ENCODE results near the gene TRPC1. TPM values are rescaled to one million over a fixed set of nuclear protein-coding genes. Genes with fewer than 3 reads are reported as not detected.

The TRPC1 gene
- polyA plus RNA-seq, 1 donor = 14.4 TPM

DNA sequence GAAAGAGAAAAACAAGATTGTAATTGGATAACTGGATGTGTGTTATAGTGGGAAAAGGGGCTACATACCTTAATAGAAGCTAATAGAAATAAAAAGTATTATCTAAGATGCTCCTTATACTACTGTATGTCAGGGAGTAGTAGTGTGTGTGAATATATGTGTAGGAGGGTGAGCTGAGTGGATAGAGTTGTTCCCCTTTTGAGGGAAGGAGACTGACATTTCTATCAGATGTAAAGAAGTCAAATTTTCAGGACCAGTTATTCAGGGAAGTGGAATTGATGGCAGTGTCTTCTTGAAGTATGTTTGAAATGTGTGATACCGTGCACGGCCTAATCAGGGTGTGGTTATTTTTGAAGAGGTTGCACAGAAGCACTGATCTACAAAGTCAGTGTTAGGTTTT lies 116.0 kb downstream of the TRPC1 start:
- no peak for DNase-seq

DNA sequence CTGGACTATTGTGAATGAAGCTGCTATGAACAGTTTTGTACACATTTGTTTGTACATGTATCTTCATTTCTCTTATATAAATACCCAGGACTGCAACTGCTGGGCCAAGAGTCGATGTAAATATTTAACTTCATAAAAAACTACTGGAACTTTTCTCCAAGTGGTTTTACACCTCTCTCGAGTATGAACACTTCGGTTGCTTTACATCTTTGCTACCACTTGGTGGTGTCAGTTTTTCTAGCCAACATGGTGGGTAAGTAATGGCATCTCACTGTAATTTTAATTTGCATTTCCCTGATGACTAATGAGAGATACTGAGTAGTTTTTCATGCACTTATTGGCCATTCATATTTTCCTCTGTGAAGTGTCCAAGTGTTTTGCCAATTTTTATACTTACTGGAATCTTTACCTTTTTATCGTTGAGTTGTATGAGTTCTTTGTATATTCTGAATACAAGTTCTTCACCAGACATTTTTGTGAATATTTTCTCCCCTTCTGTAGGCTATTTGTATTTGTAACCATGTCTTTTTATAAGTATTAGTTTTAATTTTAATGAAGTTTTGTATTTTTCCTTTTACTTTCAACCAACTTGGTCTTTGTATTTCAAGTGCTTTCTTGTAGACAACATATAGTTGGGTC lies 120.6 kb downstream of the TRPC1 start:
- no peak for DNase-seq

DNA sequence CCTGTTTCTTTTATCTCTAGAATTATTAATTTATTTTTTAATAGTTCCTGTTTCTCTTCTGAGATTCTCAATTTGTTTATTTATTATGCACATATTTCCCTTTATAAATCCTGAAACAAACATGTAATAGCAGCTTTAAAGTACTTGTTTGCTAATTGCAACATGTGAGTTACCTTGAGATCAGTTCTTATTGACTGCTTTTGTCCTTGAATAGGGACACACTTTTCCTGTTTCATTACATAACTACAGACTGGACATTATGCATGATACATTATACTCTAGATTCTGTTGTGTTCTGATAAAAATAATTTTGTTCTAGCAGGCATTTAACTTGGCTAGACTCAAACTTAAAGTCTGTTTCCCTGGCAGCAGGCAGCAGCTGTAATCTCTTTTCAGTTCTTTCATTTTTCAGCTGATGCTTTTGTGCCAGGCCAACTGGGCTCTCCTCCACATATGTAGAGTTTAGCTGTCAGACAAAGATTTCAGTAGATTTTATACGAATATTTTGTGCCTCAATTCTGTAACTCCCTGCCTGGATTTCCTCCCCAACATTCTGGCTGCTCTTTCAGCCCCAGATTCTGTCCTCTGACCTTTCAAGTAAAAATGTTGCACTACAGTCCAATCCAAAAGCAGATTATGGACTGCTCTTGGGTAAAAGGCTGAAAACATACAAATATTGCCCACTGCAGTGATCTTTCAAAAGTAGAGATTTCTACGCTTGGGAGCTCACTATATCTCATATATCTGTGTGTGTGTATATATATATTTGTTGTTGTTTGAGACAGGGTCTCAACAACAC lies 123.1 kb downstream of the TRPC1 start:
- no peak for DNase-seq

DNA sequence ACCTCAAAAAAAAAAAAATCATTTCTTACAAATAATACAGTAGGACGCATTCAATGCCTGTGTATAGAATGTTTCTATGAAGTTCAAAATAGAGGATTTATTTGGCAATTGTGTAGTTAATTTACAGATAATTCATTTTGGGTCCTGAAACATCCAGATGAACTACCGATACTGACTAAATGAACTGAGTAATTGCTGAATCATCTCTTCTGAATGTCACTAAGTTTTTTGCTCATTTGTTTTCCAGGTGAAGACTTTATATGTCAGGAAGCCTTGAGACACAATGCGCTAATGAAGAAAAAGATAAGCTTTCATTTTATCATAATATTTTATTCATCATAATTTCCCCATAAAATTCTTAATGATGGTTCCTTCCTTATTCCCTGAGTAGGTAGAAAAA lies 125.3 kb downstream of the TRPC1 start:
- DNase-seq = no peak

DNA sequence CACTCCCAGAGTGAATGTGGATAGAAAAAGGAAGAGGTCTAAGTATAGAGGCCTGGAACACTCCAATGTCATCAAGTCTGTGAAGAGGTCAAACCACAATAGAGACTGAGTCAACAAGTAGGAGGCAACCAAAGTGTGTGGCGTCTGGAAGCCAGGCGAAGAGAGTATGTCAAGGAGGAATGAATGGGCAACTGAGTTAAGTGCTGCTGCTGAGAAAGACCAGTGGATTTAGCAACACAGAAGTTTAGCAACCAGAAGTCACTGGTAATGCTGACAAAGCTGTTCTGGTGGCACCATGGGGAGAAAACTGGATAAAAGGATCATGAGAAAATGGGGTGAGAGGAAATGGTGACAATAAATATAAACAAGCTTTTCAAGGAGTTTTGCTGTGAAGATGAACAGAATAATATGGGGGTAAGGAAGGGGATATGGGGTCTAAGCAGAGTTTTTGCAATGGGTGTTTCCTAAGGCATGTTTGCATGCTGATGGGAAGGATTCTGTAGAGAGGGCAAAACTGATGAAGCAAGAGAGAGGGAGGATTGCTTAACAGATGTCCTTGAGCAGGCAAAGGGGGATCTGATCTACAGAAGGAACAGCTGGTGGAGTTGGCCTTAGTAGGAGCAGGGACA lies 126.7 kb downstream of the TRPC1 start:
- no peak for DNase-seq

DNA sequence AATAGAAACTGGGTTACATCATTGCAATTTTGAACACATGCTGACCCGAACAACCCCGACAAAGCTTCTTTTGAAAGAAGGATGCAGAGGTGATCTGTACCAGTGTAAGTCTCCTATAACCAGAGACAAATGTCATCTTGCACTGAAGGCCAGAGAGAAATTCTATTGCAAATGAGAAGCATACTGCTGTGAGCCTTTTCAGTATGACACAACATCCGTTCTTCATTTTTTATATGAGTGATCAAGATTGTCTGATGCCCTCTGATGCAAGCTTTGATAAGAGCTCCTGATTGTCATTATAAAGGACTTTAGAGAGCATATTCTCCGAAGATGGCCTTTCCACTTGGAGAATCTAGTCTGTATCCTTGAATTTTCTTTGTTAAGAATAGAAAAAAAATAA lies 128.2 kb downstream of the TRPC1 start:
- DNase-seq = no peak

DNA sequence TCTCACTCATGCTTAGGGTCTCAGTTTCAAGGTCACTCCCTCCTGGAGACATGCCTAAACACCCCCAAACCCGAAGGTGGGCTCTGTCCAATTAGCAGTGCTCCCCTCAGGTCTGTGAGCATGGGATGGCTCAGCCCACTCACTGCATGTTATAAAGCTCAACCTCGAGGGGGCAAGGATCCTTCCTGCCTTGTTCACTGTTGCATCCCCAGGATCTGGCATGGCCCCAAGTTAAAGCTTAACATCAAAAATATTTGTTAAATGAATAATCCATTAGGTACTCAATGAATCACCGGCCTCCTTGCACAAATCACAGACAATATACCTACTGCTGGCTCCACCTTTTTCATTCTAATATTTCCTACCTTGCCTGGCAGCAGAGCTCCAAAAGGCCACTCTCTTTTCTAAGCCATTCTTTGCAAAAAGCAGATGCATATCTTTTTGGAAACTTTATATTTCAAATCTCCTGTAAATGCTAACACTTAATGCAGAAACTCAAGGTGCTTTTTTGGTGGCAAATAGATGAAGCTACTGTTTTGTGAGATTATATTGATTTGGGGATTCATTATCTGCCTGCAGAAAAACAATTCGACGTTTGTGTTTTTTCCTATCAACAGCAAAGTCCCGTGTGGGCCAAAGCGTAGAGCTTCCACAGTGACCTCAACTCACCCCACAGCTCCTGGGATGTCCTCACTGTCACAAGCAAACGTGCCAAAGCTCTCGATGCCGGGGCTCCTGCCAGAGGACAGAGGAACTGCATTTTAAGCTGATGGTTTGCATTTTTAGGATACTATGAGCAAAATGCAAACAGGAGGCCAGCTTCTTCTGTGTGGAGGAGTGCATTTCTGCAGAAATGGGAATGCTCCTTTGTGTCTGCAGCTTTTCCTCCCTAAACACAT lies 129.7 kb downstream of the TRPC1 start:
- peak; percentile 53 for DNase-seq

DNA sequence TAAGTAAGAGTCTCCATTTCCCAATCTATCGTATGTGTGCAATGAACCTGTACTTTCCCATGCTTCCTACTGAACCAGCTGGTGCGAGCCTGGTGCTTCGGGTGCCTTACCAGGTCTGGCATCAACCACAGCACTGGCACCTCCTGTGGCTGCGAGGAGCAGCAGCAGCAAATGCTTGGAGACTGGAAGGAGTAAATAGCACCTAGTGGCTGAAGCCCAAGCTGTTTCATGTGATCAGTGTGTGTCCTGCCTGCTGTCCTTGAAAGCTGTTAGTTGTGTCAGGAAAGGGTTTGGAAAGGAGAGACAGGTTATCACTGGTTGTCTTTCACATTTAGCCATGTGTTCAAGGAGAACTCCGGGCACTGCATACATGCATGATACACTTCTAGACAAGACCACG lies 133.2 kb downstream of the TRPC1 start:
- no peak for DNase-seq

Other genes with a start within 250 kb of the TRPC1 start
- 40.0 TPM for gene ATR, start 145.3 kb upstream of the TRPC1 start, polyA plus RNA-seq (ENCODE audit: insufficient read length)
- 28.9 TPM for gene PLS1, start 127.6 kb upstream of the TRPC1 start, polyA plus RNA-seq (ENCODE audit: insufficient read length)
- gene PCOLCE2, start 165.0 kb downstream of the TRPC1 start, polyA plus RNA-seq (ENCODE audit: insufficient read length) = 6.0 TPM
- 0.68 TPM for gene PAQR9, start 239.6 kb downstream of the TRPC1 start, polyA plus RNA-seq (ENCODE audit: insufficient read length)